Measurements from ENCODE around the gene EDA.

- TF ChIP-seq CTCF (conservative IDR thresholded peaks at IDR 0.05; ENCODE audit: low read length) (no peak), EZH2phosphoT487 (IDR thresholded peaks at IDR 0.05; ENCODE audit: borderline replicate concordance) (no peak)
Observed at GRCh38 chrX:70079297-70079696, 463.4 kb downstream of the EDA start.

Data from Loucy (cell line).